ENCODE measurements around the gene GJB3. TPM values are rescaled to one million over a fixed set of nuclear protein-coding genes. Genes with fewer than 3 reads are reported as not detected.

Gene GJB3
- total RNA-seq, 1 experiment from 2014 or later, result 46.7 TPM

DNA sequence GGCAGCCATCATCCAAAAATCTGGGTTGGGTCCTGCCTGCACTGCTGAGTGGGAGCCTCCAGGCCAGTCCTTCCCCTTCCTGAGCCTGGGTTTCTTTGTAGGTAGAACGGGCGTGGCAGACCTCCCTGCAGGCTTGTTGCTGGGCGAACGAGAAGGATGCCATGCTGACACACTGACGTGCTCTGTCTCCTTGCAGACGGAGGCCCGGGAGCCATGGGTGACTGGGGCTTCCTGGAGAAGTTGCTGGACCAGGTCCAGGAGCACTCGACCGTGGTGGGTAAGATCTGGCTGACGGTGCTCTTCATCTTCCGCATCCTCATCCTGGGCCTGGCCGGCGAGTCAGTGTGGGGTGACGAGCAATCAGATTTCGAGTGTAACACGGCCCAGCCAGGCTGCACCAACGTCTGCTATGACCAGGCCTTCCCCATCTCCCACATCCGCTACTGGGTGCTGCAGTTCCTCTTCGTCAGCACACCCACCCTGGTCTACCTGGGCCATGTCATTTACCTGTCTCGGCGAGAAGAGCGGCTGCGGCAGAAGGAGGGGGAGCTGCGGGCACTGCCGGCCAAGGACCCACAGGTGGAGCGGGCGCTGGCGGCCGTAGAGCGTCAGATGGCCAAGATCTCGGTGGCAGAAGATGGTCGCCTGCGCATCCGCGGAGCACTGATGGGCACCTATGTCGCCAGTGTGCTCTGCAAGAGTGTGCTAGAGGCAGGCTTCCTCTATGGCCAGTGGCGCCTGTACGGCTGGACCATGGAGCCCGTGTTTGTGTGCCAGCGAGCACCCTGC lies 13.2 kb downstream of the GJB3 start:
- intact Hi-C loops (cut with micrococcal nuclease), result no loop called here

DNA sequence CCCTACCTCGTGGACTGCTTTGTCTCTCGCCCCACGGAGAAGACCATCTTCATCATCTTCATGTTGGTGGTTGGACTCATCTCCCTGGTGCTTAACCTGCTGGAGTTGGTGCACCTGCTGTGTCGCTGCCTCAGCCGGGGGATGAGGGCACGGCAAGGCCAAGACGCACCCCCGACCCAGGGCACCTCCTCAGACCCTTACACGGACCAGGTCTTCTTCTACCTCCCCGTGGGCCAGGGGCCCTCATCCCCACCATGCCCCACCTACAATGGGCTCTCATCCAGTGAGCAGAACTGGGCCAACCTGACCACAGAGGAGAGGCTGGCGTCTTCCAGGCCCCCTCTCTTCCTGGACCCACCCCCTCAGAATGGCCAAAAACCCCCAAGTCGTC lies 13.8 kb downstream of the GJB3 start:
- Histone ChIP-seq H3K9me3 (ENCODE audit: control insufficient read depth in 1 of 2, insufficient read depth in 1 of 2, low read depth in 1 of 2, low read length in 2 of 2) (no peaks in the 10 kb centered on the region), H3K36me3 (ENCODE audit: control insufficient read depth in 1 of 2, insufficient read depth in 2 of 2, low read length in 2 of 2) (no peaks in the 10 kb centered on the region), H3K4me2 (ENCODE audit: low read length) (no peak overlapping the region), H3K9me2 (ENCODE audit: insufficient read depth) (no peaks in the 10 kb centered on the region), H4K20me1 (ENCODE audit: insufficient read depth) (no peaks in the 10 kb centered on the region), H3K4me3 (replicated peaks in 1 of 2; ENCODE audit: low read depth in 1 of 2, low read length in 2 of 2) (no peak overlapping the region), H3K79me2 (ENCODE audit: insufficient read depth, low read length) (no peaks in the 10 kb centered on the region), H3K27ac (ENCODE audit: low read depth, low read length) (no peak overlapping the region), H3K9ac (ENCODE audit: low read length) (no peak overlapping the region), H2AFZ (ENCODE audit: low read depth, low read length, poor library complexity, severe bottlenecking) (no peak overlapping the region), H3K27me3 (ENCODE audit: insufficient read depth, low read length) (peaks cover 3% of the 10 kb centered on the region; the same call in 1 of the 2 replicates), H3K4me1 (ENCODE audit: control insufficient read depth in 1 of 2, insufficient read depth in 2 of 2, low read length in 2 of 2) (no peaks in the 10 kb centered on the region)
- no peak for TF ChIP-seq FOSL1 (IDR thresholded peaks at IDR 0.05; ENCODE audit: low read depth)
- TF ChIP-seq, protein P1, sequence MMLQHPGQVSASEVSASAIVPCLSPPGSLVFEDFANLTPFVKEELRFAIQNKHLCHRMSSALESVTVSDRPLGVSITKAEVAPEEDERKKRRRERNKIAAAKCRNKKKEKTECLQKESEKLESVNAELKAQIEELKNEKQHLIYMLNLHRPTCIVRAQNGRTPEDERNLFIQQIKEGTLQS (IDR thresholded peaks at IDR 0.05), result no peak
- no peak for TF ChIP-seq EZH2 (IDR thresholded peaks at IDR 0.05)
- TF ChIP-seq SP1 (IDR thresholded peaks at IDR 0.05; ENCODE audit: low read depth), result no peak
- intact Hi-C loops (cut with micrococcal nuclease), result no loop called here
- ATAC-seq, result no peak
- BruUV-seq (replicated peaks), result no TSS peak
- ChIA-PET POLR2A (no interaction called here), CTCF (no interaction called here), RAD21 (ENCODE audit: low non-redundant PET in 1 of 2, low total read pairs in 2 of 2, uncharacterized antibody in 2 of 2, unreplicated experiment in 2 of 2) (no interaction called here)
- no peak for DNase-seq (ENCODE audit: low read depth, low spot score)

More for the DNA sequence above, 13.2 kb downstream of the GJB3 start:
- Histone ChIP-seq H3K4me1 (ENCODE audit: control insufficient read depth in 1 of 2, insufficient read depth in 2 of 2, low read length in 2 of 2) (no peaks in the 10 kb centered on the region), H2AFZ (ENCODE audit: low read depth, low read length, poor library complexity, severe bottlenecking) (no peak overlapping the region), H3K79me2 (ENCODE audit: insufficient read depth, low read length) (no peaks in the 10 kb centered on the region), H3K9me3 (ENCODE audit: control insufficient read depth in 1 of 2, insufficient read depth in 1 of 2, low read depth in 1 of 2, low read length in 2 of 2) (no peaks in the 10 kb centered on the region), H3K9me2 (ENCODE audit: insufficient read depth) (no peaks in the 10 kb centered on the region), H3K27me3 (ENCODE audit: insufficient read depth, low read length) (peaks cover 3% of the 10 kb centered on the region; the same call in 1 of the 2 replicates), H3K4me2 (ENCODE audit: low read length) (no peak overlapping the region), H3K27ac (ENCODE audit: low read depth, low read length) (no peak overlapping the region), H3K9ac (ENCODE audit: low read length) (no peak overlapping the region), H3K4me3 (replicated peaks in 1 of 2; ENCODE audit: low read depth in 1 of 2, low read length in 2 of 2) (no peak overlapping the region), H3K36me3 (ENCODE audit: control insufficient read depth in 1 of 2, insufficient read depth in 2 of 2, low read length in 2 of 2) (no peaks in the 10 kb centered on the region), H4K20me1 (ENCODE audit: insufficient read depth) (no peaks in the 10 kb centered on the region)
- DNase-seq (ENCODE audit: low read depth, low spot score) (no peak), ATAC-seq (no peak)
- ChIA-PET POLR2A (no interaction called here), RAD21 (ENCODE audit: low non-redundant PET in 1 of 2, low total read pairs in 2 of 2, uncharacterized antibody in 2 of 2, unreplicated experiment in 2 of 2) (no interaction called here), CTCF (no interaction called here)
- BruUV-seq (replicated peaks), result no TSS peak
- TF ChIP-seq FOSL1 (IDR thresholded peaks at IDR 0.05; ENCODE audit: low read depth) (no peak), CEBPB (IDR thresholded peaks at IDR 0.05; ENCODE audit: low read depth) (no peak), RAD21 (IDR thresholded peaks at IDR 0.05; ENCODE audit: low read depth) (no peak), YY1 (IDR thresholded peaks at IDR 0.05; ENCODE audit: extremely low read depth, insufficient replicate concordance, low read depth, low read length) (no peak), ELF1 (IDR thresholded peaks at IDR 0.05; ENCODE audit: borderline replicate concordance, low read depth) (no peak), SRF (IDR thresholded peaks at IDR 0.05; ENCODE audit: low read depth) (no peak), SP1 (IDR thresholded peaks at IDR 0.05; ENCODE audit: low read depth) (no peak), EZH2 (IDR thresholded peaks at IDR 0.05) (no peak), ZFX (IDR thresholded peaks at IDR 0.05) (no peak)

Measured in HCT116 (cell line).